Activated naive CD4-positive, alpha-beta T cell (primary cell): Measurements from ENCODE around the gene STIM1.
"Not testable (repeated sequence)": the region's sequence is repeated elsewhere in the genome, so short reads cannot be mapped to it uniquely, and the experiment has no call there.

Experiments used
- DNase-seq, 4 experiments: peaks; one replicate each; lab custom pipeline; 2025; lab: John Stamatoyannopoulos, UW

STIM1 gene

DNA sequence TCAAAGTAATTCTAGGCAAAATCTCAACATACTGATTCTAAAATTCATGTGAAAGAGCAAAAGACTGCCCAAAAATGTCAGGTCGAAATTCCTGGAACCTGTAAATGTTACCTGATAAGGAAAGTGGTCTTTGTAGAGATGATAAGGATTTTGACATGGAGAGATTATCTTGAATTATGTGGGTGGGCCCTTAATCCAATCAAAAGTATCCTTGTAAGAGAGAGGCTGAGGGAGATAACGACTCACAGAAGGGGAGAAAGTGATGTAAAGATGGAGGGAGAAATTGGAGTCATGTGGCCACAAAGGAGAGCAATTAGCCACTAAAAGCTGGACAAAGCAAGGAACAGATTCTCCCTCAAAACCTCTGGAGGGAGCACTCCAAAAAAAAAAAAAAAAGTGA, 259.7 kb downstream of the STIM1 start:
- no peak for DNase-seq

- DNase-seq, result no peak
These were observed 262.6 kb downstream of the STIM1 start for GRCh38 chr11:4118107-4118506.

DNA sequence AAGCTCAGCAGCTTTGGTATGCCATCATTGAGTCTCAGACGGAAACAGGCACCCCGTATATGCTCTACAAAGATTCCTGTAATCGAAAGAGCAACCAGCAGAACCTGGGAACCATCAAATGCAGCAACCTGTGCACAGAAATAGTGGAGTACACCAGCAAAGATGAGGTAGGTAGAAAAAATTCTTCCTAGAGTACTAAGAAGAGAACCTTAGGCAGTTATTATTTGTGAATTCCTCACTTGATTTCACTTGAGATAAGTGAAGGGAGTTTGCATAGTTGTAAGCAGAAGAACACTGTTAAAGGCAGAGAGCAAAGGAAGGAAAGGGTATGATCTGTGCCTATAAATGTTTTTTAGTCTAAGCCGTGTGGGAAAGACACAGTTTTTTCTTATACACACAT, 267.8 kb downstream of the STIM1 start:
- DNase-seq, result no peak

GRCh38 chr11:4125141-4125540, 269.7 kb downstream of the STIM1 start:
- no peak for DNase-seq

DNA sequence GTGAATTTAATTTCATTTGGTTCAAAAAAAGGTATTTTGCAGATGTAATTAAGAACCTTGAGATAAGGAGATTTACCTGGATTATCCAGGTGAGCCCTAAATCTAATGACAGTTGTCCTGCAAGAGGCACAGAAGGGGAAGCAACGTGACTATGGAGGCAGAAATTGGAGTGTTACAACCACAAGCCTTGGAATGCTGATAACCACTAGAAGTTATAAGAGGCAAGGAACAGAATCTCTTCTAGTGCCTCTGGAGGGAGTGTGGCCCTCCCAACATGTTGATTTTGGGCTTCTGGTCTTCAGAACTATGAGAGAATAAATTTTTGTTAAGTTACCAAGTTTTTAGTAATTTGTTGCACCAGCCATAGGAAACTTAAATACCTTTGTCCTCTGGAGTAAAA, 271.9 kb downstream of the STIM1 start:
- no peak for DNase-seq

DNA sequence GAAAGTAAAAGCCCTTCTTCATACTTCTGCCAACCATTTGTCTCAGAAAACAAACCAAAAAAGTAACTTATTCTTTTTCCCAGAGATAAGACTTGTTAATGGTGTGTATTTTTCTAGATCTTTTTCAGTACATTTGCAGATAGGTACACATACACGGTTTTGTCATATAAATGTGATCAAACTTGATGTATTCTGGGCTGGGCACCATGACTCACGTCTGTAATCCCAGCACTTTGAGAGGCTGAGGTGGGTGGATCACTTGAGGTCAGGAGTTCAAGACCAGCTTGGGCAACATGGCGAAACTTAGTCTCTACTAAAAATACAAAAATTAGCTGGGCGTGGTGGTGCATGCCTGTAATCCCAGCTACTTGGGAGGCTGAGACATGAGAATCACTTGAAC, 274.8 kb downstream of the STIM1 start:
- not testable (repeated sequence) for DNase-seq

- no peak for DNase-seq
These were observed 279.3 kb downstream of the STIM1 start for GRCh38 chr11:4134806-4135205.

DNA sequence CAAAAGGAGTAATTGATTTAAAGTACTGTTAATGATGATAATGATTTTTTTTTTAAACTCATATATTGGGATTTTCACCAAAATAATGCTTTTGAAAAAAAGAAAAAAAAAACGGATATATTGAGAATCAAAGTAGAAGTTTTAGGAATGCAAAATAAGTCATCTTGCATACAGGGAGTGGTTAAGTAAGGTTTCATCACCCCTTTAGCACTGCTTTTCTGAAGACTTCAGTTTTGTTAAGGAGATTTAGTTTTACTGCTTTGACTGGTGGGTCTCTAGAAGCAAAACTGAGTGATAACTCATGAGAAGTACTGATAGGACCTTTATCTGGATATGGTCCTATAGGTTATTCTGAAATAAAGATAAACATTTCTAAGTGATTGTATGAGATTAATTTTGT, 283.0 kb downstream of the STIM1 start:
- no peak for DNase-seq

- DNase-seq, result no peak
These were observed 284.7 kb downstream of the STIM1 start for GRCh38 chr11:4140067-4140636.
